ENCODE measurements around the gene TRA2B. TPM values are rescaled to one million over a fixed set of nuclear protein-coding genes. Genes with fewer than 3 reads are reported as not detected.
"Not testable (repeated sequence)": the region's sequence is repeated elsewhere in the genome, so short reads cannot be mapped to it uniquely, and the experiment has no call there.

TRA2B gene
- total RNA-seq, 1 donor from 2014 or later = 234 TPM

GRCh38 chr3:185928496-185928895 is 9.3 kb downstream of the TRA2B start:
- DNase-seq (ENCODE audit: low read depth, low spot score) = no peak

GRCh38 chr3:185927501-185928200 is 10.2 kb downstream of the TRA2B start:
- DNase-seq (ENCODE audit: low read depth, low spot score) = no peak

- DNase-seq (ENCODE audit: low read depth, low spot score) = no peak
Observed at GRCh38 chr3:185926445-185926844, 11.4 kb downstream of the TRA2B start.

GRCh38 chr3:185925353-185925752 is 12.5 kb downstream of the TRA2B start:
- no peak for DNase-seq (ENCODE audit: low read depth, low spot score)

- no peak for DNase-seq (ENCODE audit: low read depth, low spot score)
Observed at GRCh38 chr3:185924375-185924774, 13.4 kb downstream of the TRA2B start.

GRCh38 chr3:185920184-185920583 is 17.6 kb downstream of the TRA2B start:
- no peak for DNase-seq (ENCODE audit: low read depth, low spot score)

- DNase-seq (ENCODE audit: low read depth, low spot score) = no peak
Observed at GRCh38 chr3:185916042-185916833, 21.6 kb downstream of the TRA2B start.

- no peak for DNase-seq (ENCODE audit: low read depth, low spot score)
Observed at GRCh38 chr3:185915642-185916041, 22.2 kb downstream of the TRA2B start.

GRCh38 chr3:185914911-185915629 is 22.7 kb downstream of the TRA2B start:
- DNase-seq (ENCODE audit: low read depth, low spot score) = no peak

- DNase-seq (ENCODE audit: low read depth, low spot score) = no peak
Observed at GRCh38 chr3:185912929-185913901, 24.6 kb downstream of the TRA2B start.

- DNase-seq (ENCODE audit: low read depth, low spot score) = no peak
Observed at GRCh38 chr3:185912512-185912911, 25.3 kb downstream of the TRA2B start.

GRCh38 chr3:185911076-185911448 is 26.8 kb downstream of the TRA2B start:
- not testable (repeated sequence) for DNase-seq (ENCODE audit: low read depth, low spot score)

- DNase-seq (ENCODE audit: low read depth, low spot score) = not testable (repeated sequence)
Observed at GRCh38 chr3:185910322-185911075, 27.3 kb downstream of the TRA2B start.

- not testable (repeated sequence) for DNase-seq (ENCODE audit: low read depth, low spot score)
Observed at GRCh38 chr3:185909913-185910312, 27.9 kb downstream of the TRA2B start.

- peak; percentile 64 for DNase-seq (ENCODE audit: low read depth, low spot score)
Observed at GRCh38 chr3:185900228-185900627, 37.6 kb downstream of the TRA2B start.

GRCh38 chr3:185896636-185897035 is 41.2 kb downstream of the TRA2B start:
- no peak for DNase-seq (ENCODE audit: low read depth, low spot score)

GRCh38 chr3:185887066-185887465 is 50.7 kb downstream of the TRA2B start:
- no peak for DNase-seq (ENCODE audit: low read depth, low spot score)

- no peak for DNase-seq (ENCODE audit: low read depth, low spot score)
Observed at GRCh38 chr3:185884641-185885040, 53.2 kb downstream of the TRA2B start.

GRCh38 chr3:185881926-185882325 is 55.9 kb downstream of the TRA2B start:
- DNase-seq (ENCODE audit: low read depth, low spot score) = no peak

- no peak for DNase-seq (ENCODE audit: low read depth, low spot score)
Observed at GRCh38 chr3:185880600-185880999, 57.2 kb downstream of the TRA2B start.

All from pulmonary artery endothelial cell (primary cell).